SU-DHL-6 (cell line): Measurements from ENCODE around the gene KCNN2.

Experiments
- EZH2phosphoT487 ChIP-seq: fragments of 200-600 bp; sonication (generic), shearing (Covaris generic); conservative IDR thresholded peaks from 2 replicates; pipeline ENCODE4 v1.6.1; 2018; ENCODE audit warnings: mild to moderate bottlenecking, antibody characterized with exemption, low read length, moderate library complexity, mixed read lengths
- TF ChIP-seq, protein P1 (sequence below): fragments of 200-600 bp; sonication (generic); IDR thresholded peaks from one replicate; pipeline ENCODE4 v1.5.1; 2017; ENCODE audit warnings: antibody characterized with exemption, mild to moderate bottlenecking, low read length, moderate library complexity; ENCODE audit not compliant: insufficient read depth, poor library complexity, severe bottlenecking

DNA sequence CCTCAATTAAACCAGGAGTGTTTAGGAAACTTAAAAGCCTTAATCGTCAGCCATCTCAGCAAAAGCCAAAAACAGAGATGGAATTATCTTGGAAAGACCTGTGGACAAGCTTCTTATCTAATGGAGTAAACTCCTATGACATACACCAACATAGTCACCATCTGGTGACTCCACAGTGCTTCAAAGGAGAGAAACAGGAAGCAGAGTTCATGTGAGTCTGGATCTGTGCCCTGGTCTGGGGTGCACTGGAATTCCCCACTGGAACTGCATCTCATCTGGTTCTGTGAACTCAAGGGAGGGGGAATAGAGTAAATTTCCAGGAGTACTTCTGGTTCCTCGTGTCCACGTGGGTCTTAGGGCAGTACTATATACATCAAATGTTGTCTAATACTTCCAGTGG is 36.3 kb upstream of the KCNN2 start:
- TF ChIP-seq, protein P1, sequence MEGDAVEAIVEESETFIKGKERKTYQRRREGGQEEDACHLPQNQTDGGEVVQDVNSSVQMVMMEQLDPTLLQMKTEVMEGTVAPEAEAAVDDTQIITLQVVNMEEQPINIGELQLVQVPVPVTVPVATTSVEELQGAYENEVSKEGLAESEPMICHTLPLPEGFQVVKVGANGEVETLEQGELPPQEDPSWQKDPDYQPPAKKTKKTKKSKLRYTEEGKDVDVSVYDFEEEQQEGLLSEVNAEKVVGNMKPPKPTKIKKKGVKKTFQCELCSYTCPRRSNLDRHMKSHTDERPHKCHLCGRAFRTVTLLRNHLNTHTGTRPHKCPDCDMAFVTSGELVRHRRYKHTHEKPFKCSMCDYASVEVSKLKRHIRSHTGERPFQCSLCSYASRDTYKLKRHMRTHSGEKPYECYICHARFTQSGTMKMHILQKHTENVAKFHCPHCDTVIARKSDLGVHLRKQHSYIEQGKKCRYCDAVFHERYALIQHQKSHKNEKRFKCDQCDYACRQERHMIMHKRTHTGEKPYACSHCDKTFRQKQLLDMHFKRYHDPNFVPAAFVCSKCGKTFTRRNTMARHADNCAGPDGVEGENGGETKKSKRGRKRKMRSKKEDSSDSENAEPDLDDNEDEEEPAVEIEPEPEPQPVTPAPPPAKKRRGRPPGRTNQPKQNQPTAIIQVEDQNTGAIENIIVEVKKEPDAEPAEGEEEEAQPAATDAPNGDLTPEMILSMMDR, result no peak
- TF ChIP-seq EZH2phosphoT487, result no peak
